Measurements from ENCODE around the gene DBF4B.

The DBF4B gene

GRCh38 chr17:44761932-44762810, 53.7 kb downstream of the DBF4B start:
- no peak for FAIRE-seq

- FAIRE-seq: no peak
Measured at GRCh38 chr17:44763170-44763569, 54.7 kb downstream of the DBF4B start.

GRCh38 chr17:44765965-44766364, 57.5 kb downstream of the DBF4B start:
- FAIRE-seq: no peak

GRCh38 chr17:44766409-44767038, 58.1 kb downstream of the DBF4B start:
- no peak for FAIRE-seq

GRCh38 chr17:44767493-44767892, 59.0 kb downstream of the DBF4B start:
- no peak for FAIRE-seq

GRCh38 chr17:44768505-44769142, 60.2 kb downstream of the DBF4B start:
- no peak for FAIRE-seq

GRCh38 chr17:44769230-44769629, 60.8 kb downstream of the DBF4B start:
- FAIRE-seq: no peak

GRCh38 chr17:44769647-44770084, 61.2 kb downstream of the DBF4B start:
- FAIRE-seq: no peak

- FAIRE-seq: no peak
Measured at GRCh38 chr17:44770166-44770925, 61.9 kb downstream of the DBF4B start.

- FAIRE-seq: no peak
Measured at GRCh38 chr17:44772308-44773045, 64.0 kb downstream of the DBF4B start.

GRCh38 chr17:44773140-44773539, 64.7 kb downstream of the DBF4B start:
- FAIRE-seq: no peak

GRCh38 chr17:44774271-44775135, 66.0 kb downstream of the DBF4B start:
- FAIRE-seq: peak; percentile 79

GRCh38 chr17:44775136-44775837, 66.8 kb downstream of the DBF4B start:
- FAIRE-seq: peak; percentile 98

GRCh38 chr17:44775838-44776621, 67.6 kb downstream of the DBF4B start:
- FAIRE-seq: no peak

GRCh38 chr17:44776628-44777393, 68.3 kb downstream of the DBF4B start:
- no peak for FAIRE-seq

GRCh38 chr17:44777394-44778348, 69.2 kb downstream of the DBF4B start:
- no peak for FAIRE-seq

GRCh38 chr17:44778656-44779210, 70.3 kb downstream of the DBF4B start:
- no peak for FAIRE-seq
